T-helper 2 cell treated with Interferon-gamma antibody and Interleukin-4, amounts not matched to agents 100 ng/mL and 5 ng/mL, for 36 hours (primary cell): ENCODE data around the gene TMPRSS7. TPM values are rescaled to one million over a fixed set of nuclear protein-coding genes. Genes with fewer than 3 reads are reported as not detected.
"Not testable (repeated sequence)": the region's sequence is repeated elsewhere in the genome, so short reads cannot be mapped to it uniquely, and the experiment has no call there.

Experiments
- intact Hi-C: fragments of 100-400 bp; cut with micrococcal nuclease; formaldehyde crosslinking; loops from one replicate; pipeline ENCODE4 v1.15.1; 2023
- total RNA-seq: library from RNA; stranded (reverse); gene quantifications from 2 replicates; pipeline ENCODE4 v1.2.3, GENCODE V29; 2022

The TMPRSS7 gene
- total RNA-seq, 1 donor from 2014 or later = not detected

GRCh38 chr3:112011376-112011940, 23.1 kb upstream of the TMPRSS7 start:
- intact Hi-C loops = loop anchor here (5.0 kb wide), 1 partner anchor 34 kb away; the partner anchor contains the start of gene ABHD10

DNA sequence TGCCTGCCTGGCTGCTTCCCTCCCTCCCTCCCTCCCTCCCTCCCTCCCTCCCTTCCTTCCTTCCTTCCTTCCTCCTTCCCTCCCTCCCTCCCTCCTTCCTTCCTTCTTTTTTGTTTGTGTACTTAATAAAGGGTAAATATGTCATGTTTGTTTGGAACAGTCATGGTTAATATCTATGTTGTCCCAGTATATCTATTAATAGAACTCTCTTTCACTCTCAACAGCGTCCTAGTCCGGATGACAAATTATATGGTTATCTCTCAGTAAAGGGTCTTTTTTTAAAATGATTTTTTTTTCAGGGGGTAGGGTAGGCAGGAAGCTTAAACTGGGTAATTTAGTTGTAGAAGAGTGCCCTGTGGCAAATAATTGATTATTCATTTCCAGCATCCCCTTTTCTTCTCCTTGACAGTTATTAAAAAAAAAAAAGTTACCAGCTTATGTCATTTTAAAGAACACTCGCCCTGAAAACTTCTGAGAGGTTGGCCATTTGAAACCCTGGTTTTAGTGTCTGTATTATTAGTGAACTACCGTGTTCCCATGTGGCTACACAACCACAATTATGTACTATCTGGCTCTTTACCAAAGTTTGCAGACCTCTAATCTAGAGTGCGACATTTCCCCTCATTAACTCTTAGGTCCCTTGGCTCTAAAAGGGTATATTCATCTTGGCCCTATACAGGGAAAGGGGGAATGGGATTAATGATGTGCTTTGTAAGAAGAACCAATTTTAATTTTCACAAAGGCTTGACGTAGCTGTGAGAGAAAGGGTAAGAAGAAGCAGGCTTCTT, 22.1 kb upstream of the TMPRSS7 start:
- intact Hi-C loops = loop anchor here (5.0 kb wide), 1 partner anchor 35 kb away; the partner anchor contains the start of gene ABHD10

DNA sequence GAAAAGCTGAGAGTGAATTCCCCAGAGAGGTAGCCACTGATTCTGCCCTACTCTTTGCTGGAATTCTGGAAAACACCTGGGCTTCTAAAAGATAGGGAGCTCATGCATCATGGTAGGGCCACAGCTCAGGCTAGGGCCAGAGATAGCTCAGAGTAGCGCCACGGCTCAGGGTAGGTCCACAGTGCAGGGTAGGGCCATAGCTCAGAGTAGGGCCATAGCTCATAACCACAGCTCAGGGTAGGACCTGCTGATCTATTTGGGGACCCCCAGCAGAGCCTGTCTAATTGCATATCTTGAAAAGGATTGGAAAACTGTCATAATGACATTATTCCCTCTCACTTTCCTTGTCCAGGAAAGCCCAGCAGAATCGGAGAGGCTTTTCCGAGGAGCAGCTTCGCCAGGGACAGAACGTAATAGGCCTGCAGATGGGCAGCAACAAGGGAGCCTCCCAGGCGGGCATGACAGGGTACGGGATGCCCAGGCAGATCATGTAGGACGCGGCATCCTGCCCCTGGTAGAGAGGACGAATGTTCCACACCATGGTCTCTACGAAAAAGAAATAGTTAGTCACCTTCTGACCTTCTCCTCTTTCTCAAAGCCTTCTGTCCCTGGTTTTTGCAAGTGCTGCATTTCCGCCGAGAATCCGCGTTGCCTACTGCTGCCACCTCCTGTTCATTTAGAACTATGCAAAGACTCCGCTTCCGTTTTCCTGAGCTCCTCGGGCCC, 21.3 kb upstream of the TMPRSS7 start:
- intact Hi-C loops = loop anchor here (1.0 to 5.0 kb wide), 4 partner anchors 24 to 344 kb away; partner anchors contain the start of gene ABHD10

GRCh38 chr3:112013784-112014143, 20.8 kb upstream of the TMPRSS7 start:
- intact Hi-C loops = loop anchor here (1.0 to 5.0 kb wide), 4 partner anchors 24 to 344 kb away; partner anchors contain the start of gene ABHD10

DNA sequence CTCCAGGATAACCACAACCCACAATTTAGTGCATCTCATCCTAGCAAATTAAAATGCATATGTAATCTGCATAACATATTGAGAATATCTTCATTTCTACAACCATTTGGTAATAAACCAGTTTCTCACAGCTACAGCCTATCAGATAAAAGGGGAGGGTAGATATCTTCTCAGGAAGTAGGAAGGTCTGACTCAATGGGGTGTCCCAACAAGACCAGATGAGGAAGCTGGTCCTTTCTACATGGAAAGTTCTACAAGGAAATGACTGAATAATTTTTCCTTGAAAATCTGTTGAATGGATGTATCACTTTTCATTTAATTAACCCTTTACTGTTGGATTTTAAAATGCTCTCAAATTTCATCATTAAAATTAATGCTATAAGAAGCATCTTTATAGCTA, 17.4 kb upstream of the TMPRSS7 start:
- intact Hi-C loops = no loop called here

- intact Hi-C loops = no loop called here
These were observed 15.8 kb upstream of the TMPRSS7 start for GRCh38 chr3:112018712-112019111.

- intact Hi-C loops = no loop called here
These were observed 14.8 kb upstream of the TMPRSS7 start for GRCh38 chr3:112019716-112020115.

GRCh38 chr3:112020674-112021085, 13.9 kb upstream of the TMPRSS7 start:
- intact Hi-C loops = no loop called here

DNA sequence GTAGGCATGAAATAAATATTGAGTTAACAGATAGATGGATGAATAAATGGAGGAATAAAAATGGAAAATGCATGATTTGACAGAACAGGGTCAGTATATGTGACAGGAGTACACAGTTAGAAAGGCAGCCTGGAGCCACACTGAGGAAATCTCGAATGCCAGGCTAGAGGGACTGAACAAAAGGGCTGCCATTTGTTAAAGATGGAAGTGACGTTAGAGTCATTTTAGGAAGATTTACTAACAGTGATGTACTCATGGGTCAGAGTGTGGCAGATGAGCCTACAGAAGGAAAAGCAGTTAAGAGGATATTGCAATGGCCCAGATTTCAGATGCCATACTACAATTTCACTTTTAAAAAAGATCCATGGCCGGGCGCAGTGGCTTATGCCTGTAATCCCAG, 7.4 kb upstream of the TMPRSS7 start:
- intact Hi-C loops = no loop called here

DNA sequence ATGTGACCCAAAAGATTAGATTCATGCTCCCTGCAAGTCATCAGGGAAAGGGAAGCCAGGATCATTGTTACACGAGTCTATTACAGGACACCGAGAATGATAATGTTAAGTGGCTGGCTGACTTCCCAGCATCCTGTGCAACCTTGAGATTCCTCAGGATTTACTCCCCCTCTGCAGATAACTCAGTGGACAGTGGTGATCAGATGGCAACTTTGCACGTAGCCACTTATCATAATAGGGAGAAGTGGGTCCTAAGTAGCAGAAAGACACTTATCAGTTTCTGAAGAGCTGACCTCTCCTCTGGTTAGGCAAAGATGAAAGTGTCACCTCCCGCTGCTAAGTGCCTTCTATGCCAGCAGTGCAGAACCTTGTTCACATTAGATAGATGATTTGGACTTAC, 6.7 kb upstream of the TMPRSS7 start:
- intact Hi-C loops = no loop called here

- intact Hi-C loops = no loop called here
These were observed 3.6 kb upstream of the TMPRSS7 start for GRCh38 chr3:112030901-112031300.

- intact Hi-C loops = no loop called here
These were observed 2.3 kb upstream of the TMPRSS7 start for GRCh38 chr3:112032098-112032731.

GRCh38 chr3:112035241-112035640, 705 bp downstream of the TMPRSS7 start:
- intact Hi-C loops = no loop called here

DNA sequence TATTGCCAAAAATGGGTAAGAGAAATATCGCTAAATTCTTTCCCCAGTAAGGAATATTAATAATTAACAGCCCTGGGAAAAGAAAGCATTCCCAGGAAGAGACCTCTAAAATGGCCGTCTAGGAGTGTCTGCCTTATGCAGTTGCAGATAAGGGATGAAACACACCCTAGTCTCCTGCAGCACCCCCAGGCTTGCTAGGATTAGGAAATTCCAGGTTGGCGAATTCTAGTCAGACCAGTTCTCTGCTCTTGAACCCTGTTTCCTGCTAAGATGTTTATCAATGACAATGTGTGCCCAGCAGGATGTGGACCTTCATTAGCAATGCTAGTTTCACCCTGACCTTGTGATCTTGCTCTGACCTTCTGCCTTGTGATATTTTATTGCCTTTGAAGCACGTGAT, 2.7 kb downstream of the TMPRSS7 start:
- intact Hi-C loops = not testable (repeated sequence)

GRCh38 chr3:112038863-112039262, 4.3 kb downstream of the TMPRSS7 start:
- intact Hi-C loops = no loop called here

DNA sequence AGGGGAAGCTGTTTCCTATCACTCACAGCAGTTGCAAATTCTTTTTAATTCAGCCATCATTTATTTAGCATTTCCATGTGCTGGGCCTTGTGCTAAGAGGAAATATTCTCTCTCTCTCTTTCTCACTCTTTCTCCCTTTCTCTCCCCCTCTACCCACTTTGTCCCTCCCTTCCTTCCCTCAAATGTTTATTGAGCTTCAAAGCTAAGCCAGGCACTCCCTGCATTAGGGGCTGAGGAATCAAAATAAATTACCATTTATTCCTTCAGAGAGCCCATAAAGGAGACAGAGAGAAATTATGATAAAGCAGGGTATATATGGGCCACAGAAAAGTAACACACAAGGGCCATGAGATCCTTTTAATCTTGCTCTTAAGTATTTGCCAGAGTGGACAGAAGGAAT, 6.8 kb downstream of the TMPRSS7 start:
- intact Hi-C loops = no loop called here

DNA sequence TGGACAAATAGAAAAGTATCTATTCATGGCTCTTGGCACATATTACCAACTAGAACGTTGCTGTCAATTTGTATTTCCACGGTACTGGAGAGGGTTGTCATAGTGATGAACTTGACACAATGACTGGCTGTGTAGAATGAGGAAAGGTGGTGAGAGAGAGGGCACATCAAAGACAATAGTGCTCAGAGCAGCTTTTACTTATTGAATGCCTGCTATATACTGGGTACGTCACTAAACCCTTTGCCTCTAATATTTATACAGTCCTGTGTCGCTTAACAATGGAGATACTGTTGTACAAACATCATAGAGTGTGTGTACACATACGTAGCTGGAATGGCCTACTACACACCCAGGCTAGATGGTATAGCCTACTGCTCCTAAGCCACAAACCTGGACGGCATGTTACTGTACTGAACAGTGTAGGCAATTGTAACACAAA, 8.3 kb downstream of the TMPRSS7 start:
- intact Hi-C loops = loop anchor here (1.0 kb wide), 2 partner anchors 326 to 374 kb away; no protein-coding TSS in a partner anchor

DNA sequence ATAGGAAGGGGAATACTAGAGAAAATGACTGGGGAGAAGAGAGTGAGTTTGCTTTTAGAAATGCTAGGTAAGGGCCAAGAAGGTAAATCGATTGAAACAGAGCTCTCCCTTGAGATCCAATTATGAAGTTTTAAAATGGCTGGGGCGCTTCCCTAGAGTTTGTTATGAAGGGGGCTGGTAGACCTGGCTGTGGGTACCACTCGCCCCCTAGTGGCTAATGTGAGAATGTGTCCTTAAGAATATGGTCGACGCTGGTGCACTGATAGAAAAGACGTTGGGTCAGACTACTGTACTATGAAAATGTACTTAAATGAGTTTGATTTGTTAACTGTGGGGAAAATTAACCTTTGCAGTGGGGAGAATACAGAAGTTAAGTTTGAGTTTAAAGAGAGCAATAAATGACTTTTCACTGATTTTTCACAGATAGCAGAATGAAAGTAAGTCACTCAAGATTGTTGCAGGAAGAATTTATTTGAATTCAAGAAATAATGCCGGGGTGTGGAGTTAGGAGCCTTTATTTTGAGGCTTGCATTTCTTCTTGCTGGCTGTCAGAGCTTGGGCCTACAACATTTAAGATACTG, 9.2 kb downstream of the TMPRSS7 start:
- intact Hi-C loops = loop anchor here (1.0 kb wide), 2 partner anchors 326 to 374 kb away; no protein-coding TSS in a partner anchor

DNA sequence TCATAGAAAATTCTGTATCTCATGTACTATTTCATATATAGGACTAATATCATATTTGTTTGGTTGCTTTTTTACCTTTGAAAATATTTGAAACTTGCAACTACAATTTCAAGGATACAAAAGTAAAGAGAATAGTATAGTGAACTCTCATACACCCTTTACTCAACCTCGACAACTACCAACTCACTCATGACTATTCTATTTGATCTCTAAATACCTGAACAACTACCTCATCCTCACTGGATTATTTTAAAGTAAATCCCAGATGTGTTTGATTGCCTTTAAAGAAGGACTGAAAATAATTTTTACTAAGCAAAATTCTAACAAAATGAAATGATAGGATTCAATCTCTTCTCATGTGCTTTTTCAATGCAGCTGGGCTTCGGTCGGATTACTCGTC, 12.1 kb downstream of the TMPRSS7 start:
- intact Hi-C loops = no loop called here

DNA sequence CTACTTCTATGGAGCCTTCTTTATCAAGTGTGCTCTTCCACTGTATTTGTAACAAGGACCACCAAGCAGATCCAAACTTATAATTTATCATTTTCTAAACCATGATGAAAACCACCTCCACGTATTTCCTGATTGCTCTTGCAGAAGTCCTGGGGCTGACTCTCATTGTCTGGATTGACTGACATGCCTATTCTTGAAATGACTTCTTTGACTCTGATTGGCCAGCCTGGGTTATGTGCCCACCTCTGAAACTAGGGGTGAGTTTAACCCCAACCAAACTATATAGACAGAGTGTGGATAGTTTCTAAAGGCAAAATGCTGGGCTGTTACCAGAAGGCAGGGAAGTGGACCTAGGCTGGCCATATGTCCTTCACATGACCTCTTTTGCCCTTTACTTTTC, 12.7 kb downstream of the TMPRSS7 start:
- intact Hi-C loops = no loop called here

- intact Hi-C loops = no loop called here
These were observed 14.4 kb downstream of the TMPRSS7 start for GRCh38 chr3:112048911-112049310.
